Sciatic nerve (tissue), 2 donors: ENCODE measurements around the gene DDX18. TPM values are rescaled to one million over a fixed set of nuclear protein-coding genes. Genes with fewer than 3 reads are reported as not detected.
"Not testable (repeated sequence)": the region's sequence is repeated elsewhere in the genome, so short reads cannot be mapped to it uniquely, and the experiment has no call there.

Experiments used
- ATAC-seq: fragments of 200-7000 bp; cut with Tn5 transposase; one replicate; pipeline ENCODE4 v1.9.1; 2020; ENCODE audit warnings: mild to moderate bottlenecking, moderate library complexity
- DNase-seq: peaks from one replicate; pipeline ENCODE4 v3.0.0-alpha.2; 2020; ENCODE audit warnings: low spot score
- intact Hi-C: fragments of 100-400 bp; cut with DNase I; formaldehyde crosslinking; loops from one replicate; pipeline ENCODE4 v1.14.2; 2022
- total RNA-seq: library from RNA; stranded (reverse); fragmentation: NEBNext Ultra II Directional; extraction: Animal tissue kit (Norgen Biotek cat#: 25700); gene quantifications from one replicate; pipeline ENCODE4 v1.2.1, GENCODE V29; 2021
- donor health status: DM: no; HTN: no; CAD: no.
- donor health status: DM: no; HTN: no; CAD: no.

DDX18 gene
- 46.1 TPM for total RNA-seq

DNA sequence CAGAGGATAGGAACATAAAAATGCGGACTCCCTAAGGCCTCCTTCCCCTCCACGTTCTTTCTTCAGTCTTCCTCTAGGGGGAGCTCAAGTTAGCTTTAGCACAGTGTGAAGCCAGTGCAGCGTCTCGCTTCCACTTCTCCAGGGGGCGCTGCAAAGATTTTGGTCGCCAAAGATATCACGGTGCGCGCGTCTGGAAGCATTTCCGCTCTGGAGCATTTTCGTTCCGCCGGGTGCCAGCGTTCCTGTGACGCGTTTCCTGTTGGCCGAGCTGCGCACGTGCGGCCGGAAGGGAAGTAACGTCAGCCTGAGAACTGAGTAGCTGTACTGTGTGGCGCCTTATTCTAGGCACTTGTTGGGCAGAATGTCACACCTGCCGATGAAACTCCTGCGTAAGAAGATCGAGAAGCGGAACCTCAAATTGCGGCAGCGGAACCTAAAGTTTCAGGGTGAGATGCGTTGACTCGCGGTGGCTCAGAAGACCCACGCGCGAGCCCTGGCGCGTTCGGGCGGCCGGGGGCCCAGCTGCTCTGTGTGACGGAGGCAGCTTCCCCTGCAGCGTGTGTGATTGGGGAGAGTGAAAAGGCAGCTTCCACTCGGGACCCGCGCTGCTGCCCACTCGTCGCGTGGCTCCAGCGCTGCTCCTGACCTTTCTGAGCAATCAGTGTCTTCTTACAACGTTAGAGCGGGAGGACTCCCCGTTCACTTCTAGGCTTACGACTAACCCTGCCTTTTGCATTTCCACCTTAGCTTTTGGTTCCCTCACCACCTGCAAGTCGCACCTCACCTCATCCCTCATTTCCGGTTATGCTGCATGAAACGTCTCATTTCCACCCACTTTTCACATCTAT lies at the start of gene DDX18:
Gene DDX18, plus strand, starts transcription at position 275 of the 848 bp plus-strand sequence. Its CDS starts 87 bp downstream, at position 362.
- ATAC-seq = peak; percentile 99
- DNase-seq = peak; percentile 98
- intact Hi-C loops = no loop called here

DNA sequence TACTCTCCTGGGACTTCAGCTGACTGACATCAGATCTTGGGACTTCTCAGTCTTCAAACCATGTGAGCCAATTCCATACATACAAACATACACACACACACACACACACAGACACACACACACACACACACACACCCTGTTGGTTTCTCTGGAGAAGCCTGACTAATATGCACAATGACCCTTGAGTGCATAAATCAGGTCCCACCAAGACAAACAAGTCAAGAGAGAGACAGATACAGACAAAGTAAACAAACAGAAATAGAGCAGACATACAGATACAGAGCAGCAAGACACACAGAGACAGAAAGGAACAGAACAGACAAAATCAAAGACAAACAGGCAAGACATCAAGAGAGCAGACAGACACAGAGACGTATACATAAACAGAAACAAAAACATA lies 43.8 kb upstream of the DDX18 start:
- DNase-seq = no peak
- no peak for ATAC-seq
- intact Hi-C loops = no loop called here

DNA sequence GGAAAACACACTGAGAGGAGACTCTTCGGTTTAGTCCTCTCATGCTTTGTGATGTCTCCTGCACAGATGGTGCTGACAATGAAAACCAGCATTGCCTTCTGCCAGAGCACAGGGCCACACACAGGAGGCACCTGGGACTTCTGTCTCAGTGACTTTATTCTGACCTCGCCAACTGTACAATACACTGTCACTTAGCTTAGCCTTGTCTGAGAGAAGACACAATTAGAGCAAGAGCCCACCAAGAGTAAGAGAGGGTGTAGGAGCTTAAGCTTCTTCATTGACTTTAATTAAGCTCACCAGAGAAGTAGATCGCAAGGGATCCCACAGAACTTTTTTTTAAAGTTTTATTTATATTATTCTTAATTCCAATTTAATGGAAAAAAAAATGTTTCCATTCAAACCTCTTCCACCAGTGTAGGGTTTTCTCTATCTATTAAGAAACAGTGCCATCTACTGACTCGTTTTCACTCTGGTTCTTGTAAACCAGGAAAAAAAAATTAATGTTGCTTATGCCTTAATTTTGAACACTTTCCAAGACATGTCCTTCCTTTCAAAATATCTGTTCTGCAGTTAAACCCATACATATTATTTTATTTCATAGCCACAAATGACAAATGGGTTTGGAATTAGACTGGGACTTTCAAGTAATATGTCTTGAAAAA lies 42.4 kb upstream of the DDX18 start:
- intact Hi-C loops = no loop called here
- DNase-seq = no peak
- no peak for ATAC-seq

DNA sequence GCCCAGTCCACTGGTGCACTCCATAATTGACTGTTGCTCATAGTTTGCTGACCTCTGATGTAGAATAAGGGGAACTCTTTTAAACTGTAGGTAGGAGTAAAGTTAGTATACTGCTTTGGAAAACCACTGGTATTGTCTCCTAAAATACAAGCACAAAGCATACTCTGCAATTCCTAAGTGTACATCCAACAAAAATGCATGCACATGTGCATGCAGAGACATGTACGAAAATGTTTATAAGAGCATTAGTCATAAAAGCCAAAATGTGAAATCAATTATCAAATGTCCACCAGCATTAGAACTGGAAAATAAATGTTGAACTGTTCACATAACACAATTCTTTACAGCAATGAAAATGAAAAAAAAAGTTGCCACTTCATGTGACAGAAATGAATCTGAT lies 39.8 kb upstream of the DDX18 start:
- intact Hi-C loops = no loop called here
- no peak for ATAC-seq
- DNase-seq = no peak

DNA sequence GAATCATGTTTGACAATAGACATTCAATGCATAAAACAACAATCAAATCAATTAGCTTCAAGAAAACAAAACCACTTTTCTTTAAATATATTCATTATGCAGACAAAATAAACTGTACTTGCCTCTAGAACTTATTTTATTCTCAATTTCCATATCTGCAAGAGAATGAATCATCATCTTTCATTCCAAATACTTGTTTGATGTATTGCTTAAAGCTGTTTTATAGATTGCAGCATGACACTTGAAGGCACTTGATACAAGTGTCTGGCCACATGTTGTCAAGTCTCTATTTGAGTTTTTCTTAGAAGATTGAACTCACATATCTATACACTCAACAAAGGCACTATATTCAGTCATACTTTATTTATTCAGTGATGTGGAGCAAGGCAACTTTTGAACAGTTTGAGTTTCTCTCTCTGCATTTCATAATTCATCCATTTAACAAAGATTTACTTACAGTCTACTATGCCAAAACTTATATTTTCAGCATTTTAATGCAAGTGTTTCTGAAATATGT lies 38.7 kb upstream of the DDX18 start:
- DNase-seq = no peak
- intact Hi-C loops = no loop called here
- ATAC-seq = no peak

DNA sequence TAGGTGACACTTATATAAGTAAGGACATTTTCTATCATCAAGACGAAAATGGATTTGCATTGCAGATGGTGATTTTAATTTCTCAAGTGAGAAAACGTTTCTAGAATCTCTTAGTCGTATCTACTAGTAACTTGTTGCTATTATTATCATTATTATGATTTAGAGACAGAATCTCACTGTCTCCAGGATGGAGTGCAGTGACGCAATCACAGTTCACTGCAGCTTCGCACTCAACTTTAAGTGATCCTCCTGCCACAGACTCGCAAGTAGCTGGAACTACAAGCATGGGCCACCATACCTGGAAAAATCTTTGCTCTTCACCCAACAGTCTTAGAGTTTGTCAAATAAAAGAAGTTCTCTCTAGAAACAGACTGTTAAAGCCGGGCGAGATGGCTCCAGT lies 37.6 kb upstream of the DDX18 start:
- intact Hi-C loops = no loop called here
- DNase-seq = no peak
- ATAC-seq = no peak

DNA sequence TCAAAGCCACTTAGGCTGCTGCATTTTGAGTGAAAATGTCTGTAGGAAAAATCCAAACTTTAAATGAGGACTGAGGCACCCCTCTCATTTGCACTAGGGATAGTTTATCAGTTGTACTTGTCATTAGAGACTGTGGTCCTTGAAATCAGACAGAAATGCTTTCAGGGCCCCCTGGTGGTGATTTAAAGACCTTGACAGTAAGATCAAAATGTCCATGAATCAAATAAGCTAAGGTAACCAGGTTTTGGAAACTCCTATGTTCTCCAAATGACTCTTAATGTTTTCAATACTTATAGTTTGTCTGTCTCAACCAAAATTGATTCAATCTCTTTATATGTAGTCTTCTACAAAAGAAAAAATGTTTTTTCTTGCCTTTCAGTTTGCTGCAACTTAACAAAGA lies 28.8 kb upstream of the DDX18 start:
- ATAC-seq = no peak
- intact Hi-C loops = no loop called here
- DNase-seq = no peak

DNA sequence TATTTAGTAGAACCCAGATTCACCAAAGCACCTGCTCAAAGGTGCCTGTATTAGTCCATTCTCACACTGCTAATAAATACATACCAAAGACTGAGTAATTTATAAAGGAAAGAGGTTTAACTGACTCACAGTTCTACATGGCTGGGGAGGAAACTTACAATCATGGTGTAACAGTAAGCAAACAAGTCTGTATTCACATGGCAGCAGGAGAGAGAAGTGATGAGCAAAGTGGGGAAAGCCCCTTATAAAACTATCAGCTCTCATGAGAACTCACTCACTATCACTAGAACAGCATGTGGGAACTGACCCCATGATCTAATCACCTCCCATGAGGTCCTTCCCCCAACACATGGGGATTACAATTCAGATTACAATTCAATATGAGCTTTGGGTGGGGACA lies 28.0 kb upstream of the DDX18 start:
- ATAC-seq = no peak
- DNase-seq = no peak
- intact Hi-C loops = no loop called here

DNA sequence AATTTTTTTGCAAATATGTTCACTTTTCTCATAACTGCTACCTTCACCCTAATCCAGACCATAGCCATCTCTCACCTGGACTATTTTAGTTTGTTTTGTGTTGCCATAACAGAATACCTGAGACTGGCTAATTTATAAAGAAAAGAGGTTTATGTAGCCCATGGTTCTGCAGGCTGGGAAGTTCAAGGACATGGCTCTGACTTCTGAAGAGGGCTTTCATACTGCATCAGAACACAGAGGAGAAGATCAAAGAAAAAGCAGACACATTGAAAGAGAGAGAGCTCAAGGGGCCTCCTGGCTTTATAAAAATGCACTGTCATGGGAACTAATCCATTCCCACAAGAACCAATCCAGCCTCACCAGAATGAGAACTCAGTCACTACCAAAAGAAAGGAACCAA lies 25.0 kb upstream of the DDX18 start:
- no peak for DNase-seq
- intact Hi-C loops = no loop called here
- no peak for ATAC-seq

DNA sequence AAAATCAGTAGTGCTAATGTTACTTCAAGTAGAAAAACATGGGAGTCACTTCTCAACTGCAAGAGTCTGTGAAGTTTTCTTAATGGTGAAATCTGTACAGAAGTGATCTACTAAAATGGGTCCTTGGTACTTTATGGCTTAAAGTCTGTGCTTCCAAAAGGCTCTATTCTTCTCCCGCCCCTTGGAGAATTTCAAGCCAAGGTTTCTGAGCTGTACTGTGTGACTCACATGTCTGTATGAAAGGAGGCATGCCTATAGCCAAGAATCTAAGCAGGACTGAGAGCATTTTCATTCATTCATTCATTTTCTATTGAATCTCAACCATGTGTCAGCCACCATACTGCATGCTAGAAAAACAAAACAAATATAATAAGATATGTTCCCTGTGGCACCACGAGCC lies 19.8 kb upstream of the DDX18 start:
- ATAC-seq = no peak
- DNase-seq = no peak
- intact Hi-C loops = no loop called here

DNA sequence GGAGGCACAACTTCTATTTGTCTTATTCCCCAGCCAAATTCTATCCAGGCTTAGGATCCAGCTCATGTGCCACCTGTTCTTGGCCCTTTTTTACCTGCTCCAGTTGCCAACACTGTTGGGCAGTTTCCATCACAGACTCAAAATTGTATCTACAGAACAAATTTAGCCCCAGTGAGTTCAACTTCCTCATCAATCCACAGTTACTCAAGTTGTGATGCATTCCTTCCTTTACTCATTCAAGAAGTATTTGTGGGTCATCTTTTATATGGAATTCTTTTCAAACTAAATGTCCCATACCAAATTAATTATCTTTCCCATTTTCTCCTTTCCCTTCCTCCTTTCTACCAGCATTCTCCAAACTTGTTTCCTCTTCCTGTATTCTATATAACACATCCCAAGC lies 12.7 kb upstream of the DDX18 start:
- intact Hi-C loops = no loop called here
- DNase-seq = no peak
- no peak for ATAC-seq

DNA sequence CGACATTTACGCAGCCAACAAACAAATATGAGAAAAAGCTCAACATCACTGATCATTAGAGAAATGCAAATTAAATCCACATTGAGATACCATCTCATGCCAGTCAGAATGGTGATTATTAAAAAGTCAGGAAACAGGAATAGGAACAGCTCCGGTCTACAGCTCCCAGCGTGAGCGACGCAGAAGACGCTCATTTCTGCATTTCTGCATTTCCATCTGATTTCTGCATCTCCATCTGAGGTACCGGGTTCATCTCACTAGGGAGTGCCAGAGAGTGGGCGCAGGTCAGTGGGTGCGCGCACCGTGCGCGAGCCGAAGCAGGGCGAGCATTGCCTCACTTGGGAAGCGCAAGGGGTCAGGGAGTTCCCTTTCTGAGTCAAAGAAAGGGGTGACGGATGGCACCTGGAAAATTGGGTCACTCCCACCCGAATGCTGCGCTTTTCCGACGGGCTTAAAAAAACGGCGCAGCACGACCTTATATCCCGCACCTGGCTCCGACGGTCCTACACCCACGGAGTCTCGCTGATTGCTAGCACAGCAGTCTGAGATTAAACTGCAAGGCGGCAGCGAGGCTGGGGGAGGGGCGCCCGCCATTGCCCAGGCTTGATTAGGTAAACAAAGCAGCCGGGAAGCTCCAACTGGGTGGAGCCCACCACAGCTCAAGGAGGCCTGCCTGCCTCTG lies 10.7 kb upstream of the DDX18 start:
- ATAC-seq, intact Hi-C loops, DNase-seq: not testable (repeated sequence)

DNA sequence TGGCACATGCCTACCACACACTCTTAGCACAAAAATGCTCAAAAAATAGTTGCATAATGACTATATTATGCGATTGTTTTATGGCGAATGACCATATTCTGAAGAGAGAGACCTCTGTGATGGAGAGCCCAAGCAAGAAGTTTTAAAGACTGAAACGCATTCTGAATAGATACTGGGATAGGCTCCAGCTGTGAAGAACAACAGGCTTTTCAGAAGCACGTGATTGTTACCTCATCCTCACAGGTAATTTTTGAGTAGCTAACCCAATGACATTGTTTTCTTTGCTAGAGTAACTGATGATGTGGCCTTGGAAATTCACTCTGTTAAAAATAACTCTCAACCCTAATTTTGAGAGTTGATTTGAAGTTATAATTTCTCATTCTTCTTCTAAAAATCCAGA lies 2.0 kb upstream of the DDX18 start:
- intact Hi-C loops = no loop called here

DNA sequence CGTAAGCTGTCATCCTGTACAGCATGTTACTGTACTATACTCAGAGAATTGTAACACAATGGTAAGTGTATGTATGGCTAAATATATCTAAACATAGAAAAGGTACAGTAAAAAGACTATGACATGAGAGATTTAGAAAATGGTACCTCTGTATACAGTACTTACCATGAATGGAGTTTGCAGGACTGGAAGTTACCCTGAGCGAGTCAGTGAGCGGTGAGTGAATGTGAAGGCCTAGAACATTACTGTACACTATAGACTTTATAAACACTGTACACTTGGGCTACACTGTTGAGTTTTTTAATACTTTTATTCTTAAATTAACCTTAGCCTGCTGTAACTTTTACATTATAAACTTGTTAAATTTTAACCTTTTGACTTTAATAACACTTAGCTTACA lies 1.5 kb downstream of the DDX18 start:
- DNase-seq (no peak), ATAC-seq (no peak)
- intact Hi-C loops = no loop called here

More for the DNA sequence above, 2.0 kb upstream of the DDX18 start:
- ATAC-seq (no peak), DNase-seq (no peak)

DNA sequence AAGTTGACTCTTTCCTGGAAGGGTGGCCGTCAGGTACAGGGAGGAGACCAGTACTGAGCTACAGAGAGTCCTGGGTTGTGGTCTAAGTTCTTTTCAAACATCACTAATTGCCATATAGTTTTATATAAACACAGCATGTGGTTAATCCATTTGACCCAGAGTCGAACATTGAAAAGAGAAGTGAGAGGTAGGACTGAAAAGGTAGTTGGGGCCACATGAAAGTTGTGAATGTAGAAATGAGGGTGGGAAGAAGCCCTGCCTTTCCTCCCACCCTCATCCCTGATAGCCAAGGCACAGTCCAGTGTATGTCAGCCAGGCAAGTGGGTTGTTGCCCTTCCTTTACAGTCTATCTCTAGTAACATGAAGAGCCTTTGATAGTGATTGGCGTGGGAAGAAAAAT lies 4.4 kb downstream of the DDX18 start:
- no peak for ATAC-seq
- DNase-seq = no peak
- intact Hi-C loops = no loop called here

DNA sequence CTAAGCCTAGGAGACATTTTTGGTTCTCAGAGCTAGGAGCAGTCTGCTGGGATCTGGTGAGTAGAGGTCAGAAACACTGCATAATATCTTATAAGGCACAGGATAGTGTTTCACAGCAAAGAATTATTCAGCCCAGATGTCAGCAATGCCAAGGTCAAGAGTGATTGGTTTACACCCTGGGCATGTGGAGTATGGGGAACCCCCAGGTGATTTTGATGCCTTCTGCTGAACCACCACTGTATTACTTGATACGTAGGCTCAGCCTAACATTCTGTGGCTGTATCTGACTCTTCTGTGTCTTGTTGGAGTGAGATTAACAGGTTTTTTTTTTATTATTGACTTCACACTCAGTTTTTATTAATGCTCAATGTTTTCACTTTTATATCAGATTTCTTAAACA lies 6.0 kb downstream of the DDX18 start:
- ATAC-seq (no peak), DNase-seq (no peak)
- intact Hi-C loops = no loop called here

DNA sequence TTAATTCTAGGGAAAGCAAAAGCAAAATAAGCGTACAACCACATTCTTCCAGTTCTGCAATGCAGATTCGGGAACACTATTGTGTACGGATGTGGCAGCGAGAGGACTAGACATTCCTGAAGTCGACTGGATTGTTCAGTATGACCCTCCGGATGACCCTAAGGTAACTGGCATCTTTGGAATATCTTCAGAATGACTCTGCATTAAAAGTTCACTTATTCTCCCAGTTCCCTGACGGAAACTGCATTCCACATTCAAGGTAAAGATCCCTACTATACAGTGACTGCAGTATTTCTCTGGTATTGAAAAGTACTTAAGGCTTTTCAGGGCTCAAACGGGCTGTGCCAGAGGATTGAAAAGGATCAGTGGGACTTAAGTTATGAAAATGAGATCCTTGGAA lies 10.9 kb downstream of the DDX18 start:
- no peak for ATAC-seq
- no peak for DNase-seq
- intact Hi-C loops = no loop called here

DNA sequence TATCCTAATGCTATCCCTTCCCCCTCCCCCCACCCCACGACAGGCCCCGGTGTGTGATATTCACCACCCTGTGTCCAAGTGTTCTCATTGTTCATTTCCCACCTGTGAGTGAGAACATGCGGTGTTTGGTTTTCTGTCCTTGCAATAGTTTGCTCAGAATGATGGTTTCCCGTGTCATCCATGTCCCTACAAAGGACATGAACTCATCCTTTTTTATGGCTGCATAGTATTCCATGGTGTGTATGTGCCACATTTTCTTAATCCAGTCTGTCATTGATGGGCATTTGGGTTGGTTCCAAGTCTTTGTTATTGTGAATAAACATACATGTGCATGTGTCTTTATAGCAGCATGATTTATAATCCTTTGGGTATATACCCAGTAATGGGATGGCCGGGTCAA lies 13.0 kb downstream of the DDX18 start:
- DNase-seq, ATAC-seq, intact Hi-C loops: not testable (repeated sequence)

DNA sequence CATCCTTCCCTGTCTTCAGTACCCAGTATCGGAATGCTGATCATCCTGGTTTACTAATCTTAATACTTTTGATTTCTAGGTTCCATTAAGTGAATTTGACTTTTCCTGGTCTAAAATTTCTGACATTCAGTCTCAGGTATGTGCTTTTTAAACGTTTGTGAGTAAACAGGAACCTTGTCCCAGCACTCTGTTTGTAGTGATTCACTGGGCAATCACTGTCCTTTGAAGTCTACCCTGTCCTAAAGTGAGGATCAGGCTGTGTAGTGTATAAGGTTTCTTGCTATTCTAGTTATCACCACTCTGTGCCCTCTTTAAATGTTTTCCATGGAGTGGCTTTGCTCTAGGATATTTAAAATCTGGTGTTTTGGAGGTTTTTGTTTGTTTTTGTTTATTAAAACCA lies 14.4 kb downstream of the DDX18 start:
- no peak for ATAC-seq
- DNase-seq = no peak
- intact Hi-C loops = no loop called here

DNA sequence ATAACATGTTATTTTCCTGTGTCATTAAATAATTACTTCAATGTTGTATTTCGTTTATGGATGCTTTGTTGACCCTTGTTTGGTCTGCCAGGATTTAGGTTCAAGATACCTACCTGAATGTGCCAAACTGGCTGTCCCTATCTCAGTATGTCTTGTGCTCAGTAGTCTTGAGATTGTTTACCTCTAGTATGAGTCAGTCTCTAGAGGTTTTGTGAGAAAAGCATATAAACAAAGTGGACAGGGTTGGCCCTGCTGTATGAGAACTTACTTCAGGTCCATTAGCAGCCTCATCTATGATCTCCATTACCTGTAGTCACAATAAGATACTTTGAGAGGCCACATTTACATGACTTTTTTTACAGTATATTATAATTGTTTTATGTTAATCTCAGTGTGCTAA lies 17.8 kb downstream of the DDX18 start:
- ATAC-seq = no peak
- no peak for DNase-seq
- intact Hi-C loops = loop anchor here (10.0 kb wide), 1 partner anchor 172 kb away; no protein-coding TSS in a partner anchor
